ENCODE data around the gene HDAC9. TPM values are rescaled to one million over a fixed set of nuclear protein-coding genes. Genes with fewer than 3 reads are reported as not detected.

The HDAC9 gene
- polyA plus RNA-seq, 1 of the 3 experiments (the other 2 are of a cell fraction) = 11.6 TPM

DNA sequence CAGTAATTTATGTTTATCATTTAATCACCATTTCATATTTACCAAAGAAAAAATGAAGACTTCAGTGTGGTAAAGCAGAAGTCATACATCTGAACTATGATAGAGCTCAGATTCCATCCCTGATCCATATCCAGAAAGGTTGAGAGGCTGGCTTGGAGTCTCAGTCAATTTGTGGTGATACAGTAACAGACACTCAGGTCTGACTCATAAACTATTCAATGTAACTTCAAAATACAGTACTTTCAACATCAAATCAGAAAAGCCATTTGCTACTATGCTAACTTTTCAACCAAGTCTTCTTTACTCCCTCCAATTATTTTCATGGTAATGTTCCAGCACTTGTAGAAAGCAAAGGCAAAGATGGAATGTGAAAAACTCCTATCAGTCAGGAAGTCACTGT lies 190.4 kb downstream of the HDAC9 start:
- Histone ChIP-seq H3F3A (replicated peaks; ENCODE audit: insufficient read depth) (peaks cover 22% of the 10 kb centered on the region), H3K36me3 (replicated peaks in 1 of 2; ENCODE audit: control insufficient read depth in 1 of 2, insufficient read depth in 2 of 2, low read length in 1 of 2) (peaks cover 17 to 23% of the 10 kb centered on the region in 2 experiments), H3K9me3 (no peaks in the 10 kb centered on the region), H3K4me2 (no peak overlapping the region), H2AFZ (ENCODE audit: low read depth) (no peak overlapping the region), H3K27me3 (ENCODE audit: insufficient read depth) (no peaks in the 10 kb centered on the region), H3K9ac (no peak overlapping the region), H4K20me1 (ENCODE audit: insufficient read depth) (no peaks in the 10 kb centered on the region), H3K27ac (ENCODE audit: low read depth in 2 of 2, low read length in 1 of 2) (0 out of 4 replicates have a peak overlapping the region, but pooled peaks of 1 of the 2 experiments have one; percentile 1), H3K4me3 (ENCODE audit: low read depth in 2 of 2, low read length in 1 of 2) (no peak overlapping the region), H3K4me1 (ENCODE audit: control insufficient read depth in 1 of 2, insufficient read depth in 2 of 2, low read depth in 1 of 2, low read length in 1 of 2) (peaks cover 0 to 11% of the 10 kb centered on the region in 2 experiments; a peak in 2 of 4 replicates), H3K9me2 (no peaks in the 10 kb centered on the region), H3K79me2 (ENCODE audit: insufficient read depth) (no peaks in the 10 kb centered on the region)
- CTCF ChIA-PET = interaction anchor here (1.4 to 4.4 kb wide), 4 partner anchors 20 to 436 kb away, joined by 6 to 17 read pairs (median 10); no protein-coding TSS in a partner anchor
- POLR2A ChIA-PET = no interaction called here
- DNase-seq = no peak
- TF ChIP-seq FOXJ3 (CRISPR knock-in tag; IDR thresholded peaks at IDR 0.05) (no peak), TCF12 (IDR thresholded peaks at IDR 0.05) (peak; percentile 34; the same call in 1 of the 2 replicates), MEF2A (IDR thresholded peaks at IDR 0.05; ENCODE audit: borderline replicate concordance, low read depth) (no peak), SMC3 (IDR thresholded peaks at IDR 0.05; ENCODE audit: low read depth, low read length) (no peak), PBX3 (IDR thresholded peaks at IDR 0.05) (peak; percentile 38; the same call in 1 of the 2 replicates), RXRA (IDR thresholded peaks at IDR 0.05; ENCODE audit: borderline replicate concordance, low read depth) (no peak), NRF1 (IDR thresholded peaks at IDR 0.05; ENCODE audit: low read depth, low read length) (no peak), GABPA (IDR thresholded peaks at IDR 0.05; ENCODE audit: low read depth) (no peak), TEAD4 (IDR thresholded peaks at IDR 0.05; ENCODE audit: borderline replicate concordance, insufficient read depth) (no peak), YY1 (IDR thresholded peaks at IDR 0.05; ENCODE audit: low read depth) (no peak), USF2 (IDR thresholded peaks at IDR 0.05; ENCODE audit: borderline replicate concordance, low read depth, low read length) (no peak), POLR2AphosphoS5 (IDR thresholded peaks at IDR 0.05; ENCODE audit: low read depth, low read length) (no peak), NFIC (IDR thresholded peaks at IDR 0.05; ENCODE audit: borderline replicate concordance) (no peak), FOSL2 (IDR thresholded peaks at IDR 0.05; ENCODE audit: borderline replicate concordance, low read depth) (peak; percentile 29; the same call in 1 of the 2 replicates), EZH2phosphoT487 (IDR thresholded peaks at IDR 0.05; ENCODE audit: borderline replicate concordance, low read depth) (no peak), RCOR1 (IDR thresholded peaks at IDR 0.05; ENCODE audit: low read length) (no peak), CHD2 (IDR thresholded peaks at IDR 0.05; ENCODE audit: low read length, partially characterized antibody) (no peak), MXI1 (IDR thresholded peaks at IDR 0.05; ENCODE audit: low read depth, low read length) (no peak)
- TF ChIP-seq, protein P1, sequence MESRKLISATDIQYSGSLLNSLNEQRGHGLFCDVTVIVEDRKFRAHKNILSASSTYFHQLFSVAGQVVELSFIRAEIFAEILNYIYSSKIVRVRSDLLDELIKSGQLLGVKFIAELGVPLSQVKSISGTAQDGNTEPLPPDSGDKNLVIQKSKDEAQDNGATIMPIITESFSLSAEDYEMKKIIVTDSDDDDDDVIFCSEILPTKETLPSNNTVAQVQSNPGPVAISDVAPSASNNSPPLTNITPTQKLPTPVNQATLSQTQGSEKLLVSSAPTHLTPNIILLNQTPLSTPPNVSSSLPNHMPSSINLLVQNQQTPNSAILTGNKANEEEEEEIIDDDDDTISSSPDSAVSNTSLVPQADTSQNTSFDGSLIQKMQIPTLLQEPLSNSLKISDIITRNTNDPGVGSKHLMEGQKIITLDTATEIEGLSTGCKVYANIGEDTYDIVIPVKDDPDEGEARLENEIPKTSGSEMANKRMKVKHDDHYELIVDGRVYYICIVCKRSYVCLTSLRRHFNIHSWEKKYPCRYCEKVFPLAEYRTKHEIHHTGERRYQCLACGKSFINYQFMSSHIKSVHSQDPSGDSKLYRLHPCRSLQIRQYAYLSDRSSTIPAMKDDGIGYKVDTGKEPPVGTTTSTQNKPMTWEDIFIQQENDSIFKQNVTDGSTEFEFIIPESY (IDR thresholded peaks at IDR 0.05; ENCODE audit: borderline replicate concordance, low read depth) = no peak
- TF ChIP-seq, protein P2, sequence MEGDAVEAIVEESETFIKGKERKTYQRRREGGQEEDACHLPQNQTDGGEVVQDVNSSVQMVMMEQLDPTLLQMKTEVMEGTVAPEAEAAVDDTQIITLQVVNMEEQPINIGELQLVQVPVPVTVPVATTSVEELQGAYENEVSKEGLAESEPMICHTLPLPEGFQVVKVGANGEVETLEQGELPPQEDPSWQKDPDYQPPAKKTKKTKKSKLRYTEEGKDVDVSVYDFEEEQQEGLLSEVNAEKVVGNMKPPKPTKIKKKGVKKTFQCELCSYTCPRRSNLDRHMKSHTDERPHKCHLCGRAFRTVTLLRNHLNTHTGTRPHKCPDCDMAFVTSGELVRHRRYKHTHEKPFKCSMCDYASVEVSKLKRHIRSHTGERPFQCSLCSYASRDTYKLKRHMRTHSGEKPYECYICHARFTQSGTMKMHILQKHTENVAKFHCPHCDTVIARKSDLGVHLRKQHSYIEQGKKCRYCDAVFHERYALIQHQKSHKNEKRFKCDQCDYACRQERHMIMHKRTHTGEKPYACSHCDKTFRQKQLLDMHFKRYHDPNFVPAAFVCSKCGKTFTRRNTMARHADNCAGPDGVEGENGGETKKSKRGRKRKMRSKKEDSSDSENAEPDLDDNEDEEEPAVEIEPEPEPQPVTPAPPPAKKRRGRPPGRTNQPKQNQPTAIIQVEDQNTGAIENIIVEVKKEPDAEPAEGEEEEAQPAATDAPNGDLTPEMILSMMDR (IDR thresholded peaks at IDR 0.05) = no peak

Measured in SK-N-SH (cell line).